Measurements from ENCODE around the gene ARSA.

Gene ARSA

GRCh38 chr22:50577987-50578775 is 49.8 kb downstream of the ARSA start, which contains the start of gene CPT1B:
CPT1B (minus strand) TSS chr22:50578427; CDS start chr22:50577915, 512 bp downstream.
- in situ Hi-C loops (cut with MboI; ENCODE audit: low pct_unique_long_range_greater_than_20kb, low sequenced_read_pairs, unreplicated experiment): no loop called here
- DNase-seq (ENCODE audit: low spot score): no peak
- TF ChIP-seq CTCF (IDR thresholded peaks at IDR 0.05; ENCODE audit: extremely low read depth, insufficient read depth, missing control alignments): no peak

- in situ Hi-C loops (cut with MboI; ENCODE audit: low pct_unique_long_range_greater_than_20kb, low sequenced_read_pairs, unreplicated experiment): no loop called here
- DNase-seq (ENCODE audit: low spot score): no peak
- TF ChIP-seq CTCF (IDR thresholded peaks at IDR 0.05; ENCODE audit: extremely low read depth, insufficient read depth, missing control alignments): no peak
Measured at GRCh38 chr22:50577697-50577986, 50.3 kb downstream of the ARSA start.

- DNase-seq (ENCODE audit: low spot score): no peak
- in situ Hi-C loops (cut with MboI; ENCODE audit: low pct_unique_long_range_greater_than_20kb, low sequenced_read_pairs, unreplicated experiment): no loop called here
- no peak for TF ChIP-seq CTCF (IDR thresholded peaks at IDR 0.05; ENCODE audit: extremely low read depth, insufficient read depth, missing control alignments)
Measured at GRCh38 chr22:50576806-50577696, 50.9 kb downstream of the ARSA start.

- in situ Hi-C loops (cut with MboI; ENCODE audit: low pct_unique_long_range_greater_than_20kb, low sequenced_read_pairs, unreplicated experiment): no loop called here
- no peak for DNase-seq (ENCODE audit: low spot score)
- TF ChIP-seq CTCF (IDR thresholded peaks at IDR 0.05; ENCODE audit: extremely low read depth, insufficient read depth, missing control alignments): no peak
Measured at GRCh38 chr22:50576070-50576469, 51.9 kb downstream of the ARSA start.

- no peak for TF ChIP-seq CTCF (IDR thresholded peaks at IDR 0.05; ENCODE audit: extremely low read depth, insufficient read depth, missing control alignments)
- no peak for DNase-seq (ENCODE audit: low spot score)
- in situ Hi-C loops (cut with MboI; ENCODE audit: low pct_unique_long_range_greater_than_20kb, low sequenced_read_pairs, unreplicated experiment): no loop called here
Measured at GRCh38 chr22:50575426-50575941, 52.5 kb downstream of the ARSA start.
